ENCODE data around the gene TJAP1.

Gene TJAP1

GRCh38 chr6:43509984-43510826, 32.8 kb downstream of the TJAP1 start, which contains the start of gene LRRC73:
TSS of gene LRRC73 (minus strand) at chr6:43510346. CDS start at chr6:43509785, 561 bp downstream.
- Histone ChIP-seq H3K4me2 (ENCODE audit: low read depth, low read length, poor library complexity, severe bottlenecking) (peak within 1 kb of the TSS; percentile 67), H3K27me3 (ENCODE audit: low read length) (no peaks in the 10 kb centered on the region), H3K27ac (ENCODE audit: low read depth, low read length) (no peak within 1 kb of the TSS), H3F3A (ENCODE audit: insufficient read depth) (peaks cover 7% of the 10 kb centered on the region), H3K79me2 (ENCODE audit: insufficient read depth, low read length) (0 out of 2 replicates have a peak, but pooled peaks cover under 1% of the 10 kb centered on the region), H3K36me3 (ENCODE audit: low read length) (no peaks in the 10 kb centered on the region), H4K20me1 (ENCODE audit: low read depth, low read length) (no peaks in the 10 kb centered on the region; the same call in 1 of the 2 replicates), H3K9ac (ENCODE audit: low read length) (peak within 1 kb of the TSS; percentile 39; the same call in 1 of the 2 replicates), H3K4me3 (ENCODE audit: insufficient read depth, low read length, poor library complexity, severe bottlenecking) (peak within 1 kb of the TSS; percentile 59), H3K9me3 (ENCODE audit: insufficient read depth, low read length) (no peaks in the 10 kb centered on the region), H3K9me2 (replicated peaks; ENCODE audit: insufficient read depth, low read length) (no peaks in the 10 kb centered on the region), H2AFZ (ENCODE audit: low read depth, low read length, severe bottlenecking) (no peak within 1 kb of the TSS)
- TF ChIP-seq EZH2phosphoT487 (conservative IDR thresholded peaks at IDR 0.05; ENCODE audit: low read length) (no peak), CTCF (IDR thresholded peaks at IDR 0.05; ENCODE audit: insufficient read depth, low read length, poor library complexity, severe bottlenecking) (no peak)

GRCh38 chr6:43510827-43511163, 33.4 kb downstream of the TJAP1 start:
- Histone ChIP-seq H3K9me3 (ENCODE audit: insufficient read depth, low read length) (no peaks in the 10 kb centered on the region), H3K36me3 (ENCODE audit: low read length) (no peaks in the 10 kb centered on the region), H3K4me2 (ENCODE audit: low read depth, low read length, poor library complexity, severe bottlenecking) (no peak overlapping the region), H3K27me3 (ENCODE audit: low read length) (no peaks in the 10 kb centered on the region), H2AFZ (ENCODE audit: low read depth, low read length, severe bottlenecking) (no peak overlapping the region), H4K20me1 (ENCODE audit: low read depth, low read length) (no peaks in the 10 kb centered on the region; the same call in 1 of the 2 replicates), H3K9me2 (replicated peaks; ENCODE audit: insufficient read depth, low read length) (no peaks in the 10 kb centered on the region), H3K27ac (ENCODE audit: low read depth, low read length) (no peak overlapping the region), H3K9ac (ENCODE audit: low read length) (no peak overlapping the region), H3K4me3 (ENCODE audit: insufficient read depth, low read length, poor library complexity, severe bottlenecking) (no peak overlapping the region), H3K79me2 (ENCODE audit: insufficient read depth, low read length) (peaks cover 6% of the 10 kb centered on the region; the same call in 1 of the 2 replicates), H3F3A (ENCODE audit: insufficient read depth) (peaks cover 7% of the 10 kb centered on the region)
- TF ChIP-seq EZH2phosphoT487 (conservative IDR thresholded peaks at IDR 0.05; ENCODE audit: low read length), result no peak
- no peak for TF ChIP-seq CTCF (IDR thresholded peaks at IDR 0.05; ENCODE audit: insufficient read depth, low read length, poor library complexity, severe bottlenecking)

GRCh38 chr6:43511824-43512415, 34.5 kb downstream of the TJAP1 start:
- Histone ChIP-seq H3K9ac (ENCODE audit: low read length) (no peak overlapping the region), H3K27ac (ENCODE audit: low read depth, low read length) (no peak overlapping the region), H3K27me3 (ENCODE audit: low read length) (no peaks in the 10 kb centered on the region), H3K9me3 (ENCODE audit: insufficient read depth, low read length) (no peaks in the 10 kb centered on the region), H4K20me1 (ENCODE audit: low read depth, low read length) (no peaks in the 10 kb centered on the region; the same call in 1 of the 2 replicates), H3F3A (ENCODE audit: insufficient read depth) (peaks cover 7% of the 10 kb centered on the region), H3K4me3 (ENCODE audit: insufficient read depth, low read length, poor library complexity, severe bottlenecking) (no peak overlapping the region), H3K36me3 (ENCODE audit: low read length) (no peaks in the 10 kb centered on the region), H3K4me2 (ENCODE audit: low read depth, low read length, poor library complexity, severe bottlenecking) (no peak overlapping the region), H3K79me2 (ENCODE audit: insufficient read depth, low read length) (peaks cover 16% of the 10 kb centered on the region), H2AFZ (ENCODE audit: low read depth, low read length, severe bottlenecking) (no peak overlapping the region), H3K9me2 (replicated peaks; ENCODE audit: insufficient read depth, low read length) (no peaks in the 10 kb centered on the region)
- TF ChIP-seq EZH2phosphoT487 (conservative IDR thresholded peaks at IDR 0.05; ENCODE audit: low read length), result no peak
- no peak for TF ChIP-seq CTCF (IDR thresholded peaks at IDR 0.05; ENCODE audit: insufficient read depth, low read length, poor library complexity, severe bottlenecking)
